A549 (cell line): ENCODE data around the gene TTLL11. TPM values are rescaled to one million over a fixed set of nuclear protein-coding genes. Genes with fewer than 3 reads are reported as not detected.

Experiments
- ATAC-seq, 2 experiments: fragments of 200-7000 bp in 1 of 2; fragments of >200 bp in 1 of 2; cut with Nextera tagmentation in 1 of 2; cut with Tn5 transposase in 1 of 2; 3 replicates each; pipeline versions ENCODE4 v1.8.0 to v1.9.1; 2018 to 2020; ENCODE audit warnings: mild to moderate bottlenecking in 1 of 2, moderate library complexity in 1 of 2
- CTCF ChIA-PET: fragments of 300-600 bp; sonication (Branson Sonifier 250); formaldehyde crosslinking; extraction: SDS; loops from one replicate; lab custom pipeline; 2021; ENCODE audit warnings: antibody characterized with exemption, inconsistent platforms; lab: Yijun Ruan, JAX
- POLR2A ChIA-PET: fragments of 350-600 bp; formaldehyde crosslinking; extraction: SDS; loops from one replicate; lab custom pipeline; 2021; ENCODE audit warnings: antibody characterized with exemption, inconsistent platforms; lab: Yijun Ruan, JAX
- DNase-seq, 2 experiments: peaks; one replicate each; pipeline versions ENCODE4 v3.0.0 to v3.0.0-alpha.2; 2011 to 2016; ENCODE audit warnings: low read depth in 1 of 2, low spot score in 1 of 2
- FAIRE-seq: peaks from 2 replicates; lab custom pipeline; 2011; peaks lifted over from hg19 to GRCh38; lab: Jason Lieb, UNC
- H3K27ac ChIP-seq, 2 experiments: fragments of >200 bp; sonication (Bioruptor Twin); formaldehyde crosslinking; 3 replicates each; pipeline ENCODE4 v1.5.1; 2016 to 2017
- H3K4me1 ChIP-seq: fragments of >200 bp; sonication (Bioruptor Twin); formaldehyde crosslinking; 3 replicates; pipeline ENCODE4 v1.6.1; 2016
- H3K4me2 ChIP-seq: fragments of >200 bp; sonication (Bioruptor Twin); formaldehyde crosslinking; 3 replicates; pipeline ENCODE4 v1.6.1; 2016
- H3K4me3 ChIP-seq: fragments of >200 bp; sonication (Bioruptor Twin); formaldehyde crosslinking; 3 replicates; pipeline ENCODE4 v1.5.1; 2016
- H3K9me3 ChIP-seq: fragments of >200 bp; sonication (Bioruptor Twin); formaldehyde crosslinking; 3 replicates; pipeline ENCODE4 v1.6.1; 2016
- ATOH8 ChIP-seq: fragments of 250-450 bp; sonication (Bioruptor Pico); IDR thresholded peaks from 2 replicates; pipeline ENCODE4 v1.5.0; 2020; ENCODE audit warnings: low read depth, mild to moderate bottlenecking, moderate library complexity
- CBX2 ChIP-seq: fragments of 200-600 bp; sonication (generic); IDR thresholded peaks from 2 replicates; pipeline ENCODE4 v1.6.1; 2016; ENCODE audit warnings: low read depth, mild to moderate bottlenecking, borderline replicate concordance
- CEBPB ChIP-seq, 2 experiments: fragments of >200 bp in 1 of 2; sonication (Bioruptor Twin) in 1 of 2; formaldehyde crosslinking in 1 of 2; IDR thresholded peaks; 2 replicates each; pipeline ENCODE4 v1.6.1; 2012 to 2016
- CHD2 ChIP-seq: fragments of 150-350 bp; IDR thresholded peaks from 2 replicates; pipeline ENCODE4 v1.6.1; 2014; ENCODE audit warnings: low read length; ENCODE audit not compliant: partially characterized antibody
- E2F6 ChIP-seq: IDR thresholded peaks from 2 replicates; pipeline ENCODE4 v1.6.1; 2012; ENCODE audit warnings: low read depth, borderline replicate concordance
- EHMT2 ChIP-seq: fragments of 200-600 bp; sonication (generic); IDR thresholded peaks from 2 replicates; pipeline ENCODE4 v1.6.1; 2016; ENCODE audit warnings: antibody characterized with exemption, low read depth, mild to moderate bottlenecking, moderate library complexity
- EP300 ChIP-seq, 2 experiments: fragments of >200 bp; sonication (Bioruptor Twin); formaldehyde crosslinking; IDR thresholded peaks; 2 replicates in 1 of 2; 3 replicates in 1 of 2; pipeline ENCODE4 v1.6.1; 2016 to 2017
- FOSB ChIP-seq: fragments of 250-450 bp; sonication (Bioruptor Pico); IDR thresholded peaks from 2 replicates; pipeline ENCODE4 v1.5.0; 2020; ENCODE audit warnings: mild to moderate bottlenecking, moderate library complexity
- HEYL ChIP-seq: fragments of 250-450 bp; sonication (Bioruptor Pico); IDR thresholded peaks from 2 replicates; pipeline ENCODE4 v1.8.0; 2021; ENCODE audit warnings: mild to moderate bottlenecking, moderate library complexity
- HMGXB4 ChIP-seq: fragments of 250-450 bp; sonication (Bioruptor Pico); IDR thresholded peaks from 2 replicates; pipeline ENCODE4 v1.5.0; 2021; ENCODE audit warnings: mild to moderate bottlenecking, moderate library complexity, borderline replicate concordance
- JUN ChIP-seq, 2 experiments: fragments of >200 bp; sonication (Bioruptor Twin); formaldehyde crosslinking; IDR thresholded peaks; 2 replicates in 1 of 2; 3 replicates in 1 of 2; pipeline ENCODE4 v1.6.1; 2016 to 2017
- KDM1A ChIP-seq: fragments of 200-600 bp; sonication (generic); IDR thresholded peaks from 2 replicates; pipeline ENCODE4 v1.6.1; 2016; ENCODE audit warnings: low read depth, mild to moderate bottlenecking
- KDM5A ChIP-seq: fragments of 200-600 bp; sonication (generic); IDR thresholded peaks from 2 replicates; pipeline ENCODE4 v1.6.1; 2016; ENCODE audit warnings: antibody characterized with exemption, mild to moderate bottlenecking
- MAFK ChIP-seq: fragments of 450-650 bp; IDR thresholded peaks from 2 replicates; pipeline ENCODE4 v1.6.1; 2014; ENCODE audit not compliant: partially characterized antibody
- MYC ChIP-seq: IDR thresholded peaks from 2 replicates; pipeline ENCODE4 v1.6.1; 2012; ENCODE audit warnings: mild to moderate bottlenecking, inconsistent platforms, low read length, improper control_type of control experiment, borderline replicate concordance
- NPAS2 ChIP-seq: fragments of 250-450 bp; sonication (Bioruptor Pico); IDR thresholded peaks from 2 replicates; pipeline ENCODE4 v1.8.0; 2022; ENCODE audit warnings: mild to moderate bottlenecking, moderate library complexity, borderline replicate concordance
- PBX3 ChIP-seq: IDR thresholded peaks from 2 replicates; pipeline ENCODE4 v1.6.1; 2012
- RAD21 ChIP-seq, 2 experiments: fragments of >200 bp in 1 of 2; sonication (Bioruptor Twin) in 1 of 2; formaldehyde crosslinking in 1 of 2; IDR thresholded peaks in 1 of 2; conservative IDR thresholded peaks in 1 of 2; 2 replicates in 1 of 2; 3 replicates in 1 of 2; pipeline ENCODE4 v1.6.1; 2012 to 2018; ENCODE audit warnings: inconsistent platforms in 1 of 2
- RARB ChIP-seq: fragments of 250-450 bp; sonication (Bioruptor Pico); IDR thresholded peaks from 2 replicates; pipeline ENCODE4 v1.8.0; 2021; ENCODE audit warnings: mild to moderate bottlenecking, moderate library complexity
- RCOR1 ChIP-seq: fragments of 150-350 bp; IDR thresholded peaks from 2 replicates; pipeline ENCODE4 v1.6.1; 2014; ENCODE audit warnings: antibody characterized with exemption, low read length, low read depth
- RNF2 ChIP-seq: fragments of 200-600 bp; sonication (generic); IDR thresholded peaks from 2 replicates; pipeline ENCODE4 v1.6.1; 2016; ENCODE audit warnings: low read depth, mild to moderate bottlenecking, antibody characterized with exemption, moderate library complexity, borderline replicate concordance
- SMC3 ChIP-seq: fragments of >200 bp; sonication (Bioruptor Twin); formaldehyde crosslinking; IDR thresholded peaks from 3 replicates; pipeline ENCODE4 v1.6.1; 2018; ENCODE audit warnings: inconsistent platforms
- TP53 ChIP-seq: fragments of 250-450 bp; sonication (Bioruptor Pico); IDR thresholded peaks from 2 replicates; pipeline ENCODE4 v1.5.0; 2021; ENCODE audit warnings: mild to moderate bottlenecking, moderate library complexity
- whole genome bisulfite sequencing: methylation state at CpG from one replicate; pipeline ENCODE4 v1.1.6; 2017; ENCODE audit errors: missing lambda C conversion rate; 5-methylcytosine and 5-hydroxymethylcytosine counted together
- polyA plus RNA-seq, 4 experiments: library from polyadenylated mRNA; depleted of rRNA in 3 of 4; stranded (reverse); fragments of >200 nt; fragmentation: RNase III in 1 of 4; extraction: RNeasy Plus Mini Kit Qiagen cat#74134 plus additional on column Dnase treatment in 1 of 4; gene quantifications; 2 replicates in 3 of 4; 3 replicates in 1 of 4; pipeline ENCODE4 v1.2.3, GENCODE V29; 2011 to 2017

Gene TTLL11
- polyA plus RNA-seq, 2 of the 4 experiments (the other 2 are of a cell fraction), result 1.8 to 2.6 TPM

- Histone ChIP-seq H3K4me3 (no peak overlapping the region), H3K9me3 (no peaks in the 10 kb centered on the region), H3K4me1 (peaks cover 10% of the 10 kb centered on the region; the same call in 2 of the 3 replicates), H3K27ac (no peak overlapping the region), H3K4me2 (no peak overlapping the region)
- no peak for FAIRE-seq
- ChIA-PET CTCF (interaction anchor here (1.4 to 15.6 kb wide), 4 partner anchors 16 to 337 kb away, joined by 3 to 541 read pairs (median 54); no protein-coding TSS in a partner anchor), POLR2A (no interaction called here)
- ATAC-seq, result no peak
- no peak for TF ChIP-seq CHD2
- no peak for TF ChIP-seq TP53 (CRISPR knock-in tag)
- TF ChIP-seq, all 56 proteins: peak for 0
- 68% methylated on average over 7 of the region's 7 CpGs for WGBS
- DNase-seq, result no peak
Measured at GRCh38 chr9:122128969-122129343, 35.8 kb upstream of the TTLL11 start.

GRCh38 chr9:122128007-122128968 lies 35.2 kb upstream of the TTLL11 start:
- ChIA-PET POLR2A (no interaction called here), CTCF (interaction anchor here (1.2 to 15.6 kb wide), 6 partner anchors 17 to 337 kb away, joined by 3 to 541 read pairs (median 16); partner anchors contain the start of genes MORN5 and NDUFA8)
- DNase-seq (no peak), ATAC-seq (no peak), FAIRE-seq (no peak)
- Histone ChIP-seq H3K4me3 (no peak overlapping the region), H3K27ac (no peak overlapping the region; a peak in 1 of 6 replicates), H3K9me3 (no peaks in the 10 kb centered on the region), H3K4me2 (no peak overlapping the region), H3K4me1 (peaks cover 10% of the 10 kb centered on the region; the same call in 2 of the 3 replicates)
- TF ChIP-seq HMGXB4 (CRISPR knock-in tag) (no peak), CBX2 (no peak), KDM5A (no peak), NPAS2 (CRISPR knock-in tag) (no peak), RNF2 (no peak), ATOH8 (no peak), EHMT2 (no peak), FOSB (CRISPR knock-in tag) (no peak)
- WGBS, result 74% methylated on average over 16 of the region's 24 CpGs

GRCh38 chr9:122127396-122127798 lies 34.3 kb upstream of the TTLL11 start:
- Histone ChIP-seq H3K27ac (peak overlapping the region in 1 of 2 experiments; percentile 38; a peak in 1 of 6 replicates), H3K9me3 (no peaks in the 10 kb centered on the region), H3K4me3 (no peak overlapping the region), H3K4me1 (peaks cover 10% of the 10 kb centered on the region; the same call in 2 of the 3 replicates), H3K4me2 (no peak overlapping the region)
- ChIA-PET POLR2A (no interaction called here), CTCF (interaction anchor here (0.6 to 15.6 kb wide), 10 partner anchors 18 to 327 kb away, joined by 3 to 541 read pairs (median 4); partner anchors contain the start of genes MORN5, MRRF, NDUFA8 and RBM18)
- TF ChIP-seq MYC, result no peak
- no peak for TF ChIP-seq CEBPB (IDR thresholded peaks at IDR 0.05)
- no peak for TF ChIP-seq MAFK
- no peak for TF ChIP-seq HEYL (CRISPR knock-in tag)
- TF ChIP-seq JUN (IDR thresholded peaks at IDR 0.05), result no peak
- TF ChIP-seq RARB (CRISPR knock-in tag), result no peak
- no peak for TF ChIP-seq E2F6
- no peak for TF ChIP-seq SMC3
- TF ChIP-seq RNF2, result no peak
- TF ChIP-seq PBX3, result no peak
- TF ChIP-seq KDM1A, result no peak
- TF ChIP-seq RAD21 (conservative IDR thresholded peaks at IDR 0.05 in 1 of 2, IDR thresholded peaks at IDR 0.05 in 1 of 2), result no peak
- TF ChIP-seq EP300 (IDR thresholded peaks at IDR 0.05), result no peak
- no peak for TF ChIP-seq HMGXB4 (CRISPR knock-in tag)
- no peak for TF ChIP-seq RCOR1
- DNase-seq (no peak), FAIRE-seq (no peak), ATAC-seq (no peak)
- WGBS, result no CpG with 5 or more reads among the region's 10 CpGs
